ENCODE measurements around the gene CACNG5. TPM values are rescaled to one million over a fixed set of nuclear protein-coding genes. Genes with fewer than 3 reads are reported as not detected.
A peak's percentile ranks its signal among the peaks of the same experiment; 100 is the strongest.

The CACNG5 gene
- total RNA-seq, 4 donors from 2014 or later, result not detected

GRCh38 chr17:66834426-66834918 lies 445 bp upstream of the CACNG5 start:
- no peak for TF ChIP-seq POLR2A (IDR thresholded peaks at IDR 0.05)
- no peak for TF ChIP-seq CTCF (IDR thresholded peaks at IDR 0.05)
- H3K4me3 ChIP-seq (ENCODE audit: low read depth, poor library complexity, severe bottlenecking), result no peak overlapping the region
- peak in 1 of 2 donors; percentile 8 for DNase-seq (ENCODE audit: low spot score in 2 of 2)
- WGBS, 2 donors, result 39 to 40% methylated on average over 7 of the region's 7 CpGs
- intact Hi-C loops (cut with DNase I; ENCODE audit: low total_unique reads), result no loop called here

- intact Hi-C loops (cut with DNase I; ENCODE audit: low total_unique reads), result no loop called here
- no peak overlapping the region for H3K4me3 ChIP-seq (ENCODE audit: low read depth, poor library complexity, severe bottlenecking)
- TF ChIP-seq POLR2A (IDR thresholded peaks at IDR 0.05) (no peak), CTCF (IDR thresholded peaks at IDR 0.05) (no peak)
- peak in 1 of 2 donors; percentile 52 for DNase-seq (ENCODE audit: low spot score in 2 of 2)
- WGBS, 2 donors, result 50 to 66% methylated on average over 16 of the region's 16 CpGs
Observed at GRCh38 chr17:66835476-66835875, 559 bp downstream of the CACNG5 start.

- intact Hi-C loops (cut with DNase I; ENCODE audit: low total_unique reads), result no loop called here
Observed at GRCh38 chr17:66836063-66837005, 1.4 kb downstream of the CACNG5 start.

GRCh38 chr17:66837226-66837625 lies 2.3 kb downstream of the CACNG5 start:
- intact Hi-C loops (cut with DNase I; ENCODE audit: low total_unique reads), result no loop called here
- no peak overlapping the region for H3K4me3 ChIP-seq (ENCODE audit: low read depth, poor library complexity, severe bottlenecking)
- TF ChIP-seq POLR2A (IDR thresholded peaks at IDR 0.05) (no peak), CTCF (IDR thresholded peaks at IDR 0.05) (no peak)
- DNase-seq (ENCODE audit: low spot score in 2 of 2), result no peak
- WGBS, 2 donors, result 71 to 80% methylated on average over 1 of the region's 1 CpG

More at GRCh38 chr17:66836063-66837005, 1.4 kb downstream of the CACNG5 start:
- no peak overlapping the region for H3K4me3 ChIP-seq (ENCODE audit: low read depth, poor library complexity, severe bottlenecking)
- DNase-seq (ENCODE audit: low spot score in 2 of 2), result peak in 1 of 2 donors; percentile 60
- 76 to 82% methylated on average over 10 to 11 of the region's 11 CpGs for WGBS, 2 donors
- TF ChIP-seq POLR2A (IDR thresholded peaks at IDR 0.05) (no peak), CTCF (IDR thresholded peaks at IDR 0.05) (no peak)

GRCh38 chr17:66837885-66838665 lies 3.2 kb downstream of the CACNG5 start:
- no peak overlapping the region for H3K4me3 ChIP-seq (ENCODE audit: low read depth, poor library complexity, severe bottlenecking)
- peak in 1 of 2 donors; percentile 70 for DNase-seq (ENCODE audit: low spot score in 2 of 2)
- intact Hi-C loops (cut with DNase I; ENCODE audit: low total_unique reads), result no loop called here
- WGBS, 2 donors, result 67 to 68% methylated on average over 11 of the region's 11 CpGs
- TF ChIP-seq CTCF (IDR thresholded peaks at IDR 0.05), result no peak
- TF ChIP-seq POLR2A (IDR thresholded peaks at IDR 0.05), result no peak
